HG03064 (cell line): Measurements from ENCODE around the gene IRX6.

ENCODE experiments used
- ATAC-seq: cut with Tn5 transposase; IDR thresholded peaks from one replicate; pipeline ENCODE4 v1.9.1; 2021; ENCODE audit warnings: low read depth; ENCODE audit not compliant: unreplicated experiment

Gene IRX6

GRCh38 chr16:55359946-55360345, 35.9 kb downstream of the IRX6 start:
- no peak for ATAC-seq

GRCh38 chr16:55364811-55365210, 40.8 kb downstream of the IRX6 start:
- no peak for ATAC-seq

- no peak for ATAC-seq
These were observed 43.4 kb downstream of the IRX6 start for GRCh38 chr16:55367301-55367811.

GRCh38 chr16:55367866-55368603, 44.0 kb downstream of the IRX6 start:
- ATAC-seq: no peak

- no peak for ATAC-seq
These were observed 45.1 kb downstream of the IRX6 start for GRCh38 chr16:55369151-55369550.

GRCh38 chr16:55370762-55371482, 46.9 kb downstream of the IRX6 start:
- ATAC-seq: no peak

GRCh38 chr16:55372792-55373488, 48.9 kb downstream of the IRX6 start:
- ATAC-seq: no peak

GRCh38 chr16:55373489-55373832, 49.5 kb downstream of the IRX6 start:
- ATAC-seq: no peak

- ATAC-seq: no peak
These were observed 52.0 kb downstream of the IRX6 start for GRCh38 chr16:55376045-55376444.

- no peak for ATAC-seq
These were observed 52.7 kb downstream of the IRX6 start for GRCh38 chr16:55376567-55377167.

GRCh38 chr16:55377840-55378239, 53.8 kb downstream of the IRX6 start:
- no peak for ATAC-seq

- no peak for ATAC-seq
These were observed 54.6 kb downstream of the IRX6 start for GRCh38 chr16:55378616-55379015.

- no peak for ATAC-seq
These were observed 55.4 kb downstream of the IRX6 start for GRCh38 chr16:55379371-55379770.

GRCh38 chr16:55379876-55380390, 55.9 kb downstream of the IRX6 start:
- ATAC-seq: no peak
